Naive B cell (primary cell): Measurements from ENCODE around the gene SNTA1. TPM values are rescaled to one million over a fixed set of nuclear protein-coding genes. Genes with fewer than 3 reads are reported as not detected.
"Not testable (repeated sequence)": the region's sequence is repeated elsewhere in the genome, so short reads cannot be mapped to it uniquely, and the experiment has no call there.

Experiments
- ATAC-seq, 2 donors: fragments of 150-1000 bp; cut with Tn5 transposase; 2 replicates each; pipeline ENCODE4 v1.10.0; 2021; ENCODE audit warnings: low read depth in 2 of 2, mild to moderate bottlenecking in 2 of 2, moderate library complexity in 2 of 2
- DNase-seq: peaks from one replicate; pipeline ENCODE4 v3.0.0; 2022
- H3K27ac Mint-ChIP-seq, 6 donors: one replicate each; pipeline ENCODE4 v1.8.0; 2020 to 2022; ENCODE audit warnings: mild to moderate bottlenecking in 6 of 6, mixed read lengths in 6 of 6, moderate library complexity in 5 of 6, inconsistent platforms in 2 of 6
- H3K27me3 Mint-ChIP-seq, 3 donors: one replicate each; pipeline ENCODE4 v1.8.0; 2021 to 2022; ENCODE audit warnings: mixed read lengths in 3 of 3, mild to moderate bottlenecking in 1 of 3
- H3K36me3 Mint-ChIP-seq, 2 donors: one replicate each; pipeline ENCODE4 v1.8.0; 2020 to 2022; ENCODE audit warnings: mixed read lengths in 2 of 2, inconsistent platforms in 1 of 2, mild to moderate bottlenecking in 1 of 2
- H3K4me1 Mint-ChIP-seq, 3 donors: one replicate each; pipeline ENCODE4 v1.8.0; 2020 to 2022; ENCODE audit warnings: mixed read lengths in 3 of 3, inconsistent platforms in 1 of 3, mild to moderate bottlenecking in 1 of 3, moderate library complexity in 1 of 3
- H3K4me3 Mint-ChIP-seq, 8 donors: one replicate each; pipeline ENCODE4 v1.8.0; 2020 to 2022; ENCODE audit warnings: mild to moderate bottlenecking in 8 of 8, mixed read lengths in 8 of 8, moderate library complexity in 8 of 8, inconsistent platforms in 2 of 8
- H3K9me3 Mint-ChIP-seq, 7 donors: one replicate each; pipeline ENCODE4 v1.8.0; 2020 to 2022; ENCODE audit warnings: mixed read lengths in 7 of 7, mild to moderate bottlenecking in 5 of 7, inconsistent platforms in 2 of 7, moderate library complexity in 1 of 7
- polyA plus RNA-seq, 6 donors: library from polyadenylated mRNA; unstranded; fragments of 300-500 nt; fragmentation: Illumina TruSeq; gene quantifications; one replicate each; pipeline ENCODE4 v1.2.3, GENCODE V29; 2021; ENCODE audit warnings: low read depth in 6 of 6

SNTA1 gene
- polyA plus RNA-seq, 6 donors from 2014 or later = 3.1 to 6.0 (median 3.9) TPM

DNA sequence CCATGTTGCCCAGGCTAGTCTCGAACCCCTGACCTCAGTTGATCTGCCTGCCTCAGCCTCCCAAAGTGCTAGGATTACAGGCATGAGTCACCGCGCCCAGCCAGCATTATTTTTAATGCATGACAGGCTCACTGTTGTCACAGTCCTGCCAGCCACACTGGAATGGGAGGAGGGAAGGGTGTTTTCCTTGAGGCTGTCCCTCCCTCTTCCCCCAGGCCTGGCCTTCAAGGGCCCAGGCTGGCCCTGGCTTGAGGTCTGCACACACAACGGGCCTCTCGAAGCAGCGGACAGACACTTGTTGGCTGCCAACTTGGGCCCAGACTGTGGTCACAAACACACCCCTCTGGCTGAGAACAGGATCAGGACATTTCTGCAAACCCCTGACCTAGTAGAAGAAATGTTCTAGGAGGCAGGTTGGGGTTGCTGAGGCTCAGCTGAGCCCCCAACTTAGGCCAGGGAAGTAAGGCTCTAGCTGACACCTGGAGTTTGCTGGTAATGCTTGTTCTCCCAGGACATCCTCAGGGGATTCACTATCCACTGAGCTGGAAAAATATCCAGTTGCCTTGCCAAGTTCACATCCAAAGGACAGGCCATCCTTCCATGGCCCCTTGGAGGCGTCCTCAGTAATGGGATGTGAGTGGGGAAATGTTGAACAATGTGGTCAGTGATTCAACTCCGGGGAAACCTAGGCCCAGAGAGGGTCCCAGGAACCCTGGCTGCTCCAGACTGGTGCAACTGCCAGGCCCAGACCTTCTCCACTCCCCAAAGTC is 9.9 kb downstream of the SNTA1 start:
- DNase-seq (no peak), ATAC-seq (no peak)
- H3K9me3 Mint-ChIP-seq = no peaks in the 10 kb centered on the region
- H3K27me3 Mint-ChIP-seq = no peaks in the 10 kb centered on the region
- H3K27ac Mint-ChIP-seq = no peak overlapping the region
- no peaks in the 10 kb centered on the region for H3K4me1 Mint-ChIP-seq
- no peak overlapping the region for H3K4me3 Mint-ChIP-seq
- no peaks in the 10 kb centered on the region for H3K36me3 Mint-ChIP-seq

DNA sequence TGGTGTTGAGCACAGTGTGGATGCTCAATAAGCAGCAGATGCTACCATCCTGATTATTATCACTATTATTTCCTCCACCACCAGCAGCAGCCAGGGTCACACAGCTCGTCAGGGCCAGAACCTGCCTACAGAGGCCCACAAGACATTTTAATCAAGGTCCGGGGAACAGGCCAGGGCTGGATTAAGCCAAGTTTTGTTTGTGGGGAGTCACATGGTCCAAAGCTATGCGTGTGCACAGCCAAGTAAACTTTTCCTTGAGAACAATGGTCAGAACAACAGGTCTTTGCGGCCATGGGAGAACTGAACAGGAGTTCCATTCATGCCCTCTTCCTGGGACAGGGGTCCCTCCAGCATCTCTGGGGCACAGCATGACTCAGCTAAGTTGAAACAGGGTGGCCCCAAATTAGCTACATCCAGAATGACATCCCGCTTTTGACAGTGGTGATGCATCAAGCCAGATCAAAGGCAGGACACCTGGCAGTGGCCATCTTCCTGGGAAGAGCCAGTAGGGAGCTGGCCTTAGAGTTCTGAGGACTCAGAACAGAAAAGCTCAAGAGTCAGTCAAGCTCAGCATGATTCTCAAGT is 11.7 kb downstream of the SNTA1 start:
- no peak for DNase-seq
- Mint-ChIP-seq H3K27me3 (no peaks in the 10 kb centered on the region), H3K27ac (no peak overlapping the region), H3K9me3 (no peaks in the 10 kb centered on the region), H3K4me1 (no peaks in the 10 kb centered on the region), H3K4me3 (no peak overlapping the region), H3K36me3 (no peaks in the 10 kb centered on the region)
- no peak for ATAC-seq

DNA sequence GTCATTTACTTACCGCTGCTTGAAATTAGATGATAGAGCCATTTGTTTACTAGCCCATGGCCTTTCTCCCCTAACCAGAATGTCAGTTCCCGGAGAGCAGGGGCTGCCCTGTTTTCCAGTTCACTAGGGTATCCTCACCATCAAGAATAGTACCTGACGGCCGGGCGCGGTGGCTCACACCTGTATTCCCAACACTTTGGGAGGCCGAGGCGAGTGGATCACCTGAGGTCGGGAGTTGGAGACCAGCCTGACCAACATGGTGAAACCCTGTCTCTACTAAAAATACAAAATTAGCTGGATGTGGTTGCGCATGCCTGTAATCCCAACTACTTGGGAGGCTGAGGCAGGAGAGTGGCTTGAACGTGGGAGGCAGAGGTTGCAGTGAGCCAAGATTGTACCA is 19.7 kb downstream of the SNTA1 start:
- peak overlapping the region in 1 of 6 donors; percentile 62 for H3K27ac Mint-ChIP-seq
- H3K36me3 Mint-ChIP-seq, H3K9me3 Mint-ChIP-seq, H3K4me1 Mint-ChIP-seq, ATAC-seq, DNase-seq, H3K27me3 Mint-ChIP-seq, H3K4me3 Mint-ChIP-seq: not testable (repeated sequence)

DNA sequence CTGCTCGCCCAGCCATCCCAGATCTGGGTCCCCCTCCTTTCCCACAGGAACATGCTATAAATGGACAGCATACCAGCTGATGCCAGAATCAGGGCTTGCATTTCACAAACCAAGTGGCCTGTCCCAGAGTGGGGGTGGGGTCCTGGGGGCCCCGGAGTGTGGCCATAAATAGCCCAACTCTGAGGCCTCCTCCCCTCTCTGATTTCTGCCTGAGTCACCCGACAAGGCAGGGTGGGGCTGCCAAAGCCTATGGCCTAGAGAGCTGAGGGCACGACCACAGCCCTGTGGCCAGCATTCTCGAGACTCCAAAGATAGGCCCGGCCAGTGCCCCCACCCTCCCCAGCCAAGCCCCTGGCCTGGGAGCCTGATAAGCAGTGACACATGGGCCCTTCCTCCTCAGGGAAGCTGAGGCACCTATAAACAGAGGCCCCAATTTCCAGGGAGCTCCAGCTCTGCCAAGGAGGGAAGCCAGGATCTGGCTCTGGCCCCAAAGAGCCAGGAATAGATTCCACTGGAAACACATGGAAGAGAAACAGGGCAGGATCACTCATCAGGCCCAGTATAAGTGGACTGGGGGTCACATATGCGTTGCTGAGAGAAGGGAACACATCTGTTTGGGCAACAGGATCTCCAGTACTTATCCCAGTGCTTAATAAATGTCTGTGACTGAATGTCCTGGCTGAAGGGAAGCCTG is 20.3 kb downstream of the SNTA1 start:
- Mint-ChIP-seq H3K27me3 (no peaks in the 10 kb centered on the region), H3K36me3 (no peaks in the 10 kb centered on the region), H3K4me3 (no peak overlapping the region), H3K9me3 (no peaks in the 10 kb centered on the region), H3K27ac (peak overlapping the region in 2 of 6 donors; percentile 27 to 58), H3K4me1 (no peaks in the 10 kb centered on the region)
- DNase-seq = no peak
- no peak for ATAC-seq

DNA sequence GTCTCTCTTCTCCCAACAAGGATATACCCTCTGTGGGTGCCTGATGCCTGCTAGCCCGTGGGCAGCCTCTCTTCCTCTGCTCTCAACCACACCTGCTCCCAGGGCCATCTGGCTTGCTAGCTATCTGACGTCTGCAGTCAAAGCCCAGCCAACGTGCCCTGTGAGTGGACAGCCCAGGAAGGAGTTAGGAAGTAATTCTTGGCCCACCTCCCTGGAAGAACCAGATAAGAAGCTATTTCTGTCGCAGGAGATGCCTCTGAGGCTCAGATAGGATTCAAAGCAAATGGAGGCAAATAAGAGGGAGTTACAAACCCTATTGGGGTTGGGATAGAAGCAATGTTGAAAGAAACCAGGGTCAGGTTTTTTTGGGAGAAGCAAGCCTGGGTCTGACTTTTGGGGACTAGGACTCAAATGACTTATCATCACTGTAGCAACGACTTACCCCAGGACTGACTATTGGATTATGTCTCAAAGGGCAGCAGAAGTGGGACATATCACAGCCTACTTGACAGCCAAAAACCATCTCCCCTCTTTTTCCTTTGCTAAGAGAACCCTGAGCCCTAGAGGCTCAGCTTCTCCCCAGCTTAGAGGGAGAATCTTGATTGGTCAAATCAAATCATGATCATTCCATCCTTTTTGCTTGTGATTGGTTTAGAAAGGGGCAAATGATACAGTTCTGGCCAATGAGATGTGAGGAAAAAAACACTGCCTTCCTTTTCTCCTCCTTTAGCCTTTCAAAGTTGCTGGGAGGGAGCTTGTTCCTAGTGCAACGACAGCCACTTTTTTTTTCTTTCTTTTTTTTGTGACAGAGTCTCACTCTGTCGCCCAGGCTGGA is 24.2 kb downstream of the SNTA1 start:
- Mint-ChIP-seq H3K27ac (no peak overlapping the region), H3K9me3 (no peaks in the 10 kb centered on the region), H3K36me3 (no peaks in the 10 kb centered on the region), H3K27me3 (no peaks in the 10 kb centered on the region), H3K4me3 (no peak overlapping the region), H3K4me1 (no peaks in the 10 kb centered on the region)
- DNase-seq (no peak), ATAC-seq (no peak)

DNA sequence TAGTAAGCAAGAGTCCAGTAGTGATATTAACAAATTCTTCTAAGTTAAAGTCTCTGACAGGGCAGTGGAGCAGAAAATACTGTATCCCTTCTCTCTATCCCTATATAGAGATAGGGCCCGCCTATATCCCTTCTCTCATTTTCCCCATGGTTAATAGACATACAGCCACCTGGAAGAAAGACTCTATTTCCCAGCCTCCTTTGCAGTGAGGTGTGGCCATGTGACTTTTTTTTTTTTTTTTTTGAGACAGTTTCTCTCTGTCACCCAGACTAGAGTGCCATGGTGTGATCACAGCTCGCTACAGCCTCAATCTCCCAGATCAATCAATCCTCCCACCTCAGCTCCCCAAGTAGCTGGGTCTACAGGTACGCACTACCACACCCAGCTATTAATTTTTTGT is 25.5 kb downstream of the SNTA1 start:
- ATAC-seq (no peak), DNase-seq (no peak)
- H3K27ac Mint-ChIP-seq = no peak overlapping the region

DNA sequence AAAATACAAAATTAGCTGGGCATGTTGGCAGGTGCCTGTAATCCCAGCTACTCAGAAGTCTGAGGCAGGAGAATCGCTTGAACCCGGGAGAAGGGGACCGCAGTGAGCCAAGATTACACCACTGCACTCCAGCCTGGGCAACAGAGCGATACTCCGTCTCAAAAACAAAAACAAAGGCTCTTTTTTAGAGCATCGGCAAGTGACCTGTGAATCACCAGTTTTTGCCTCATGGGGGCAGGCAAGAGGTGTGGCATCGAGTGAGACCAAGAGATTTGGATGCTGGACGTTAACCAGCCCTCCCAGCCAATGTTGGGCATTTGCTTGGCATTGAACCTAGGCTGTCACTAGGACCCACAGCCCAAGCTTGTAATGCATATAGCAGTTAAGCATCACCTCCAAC is 27.6 kb downstream of the SNTA1 start:
- Mint-ChIP-seq H3K4me3 (no peak overlapping the region), H3K36me3 (no peaks in the 10 kb centered on the region), H3K4me1 (peaks cover 0 to 4% (median 1%) of the 10 kb centered on the region in 3 donors), H3K9me3 (no peaks in the 10 kb centered on the region), H3K27ac (no peak overlapping the region), H3K27me3 (no peaks in the 10 kb centered on the region)
- DNase-seq (no peak), ATAC-seq (peak in 1 of 2 donors; percentile 23)

More for the DNA sequence above, 25.5 kb downstream of the SNTA1 start:
- Mint-ChIP-seq H3K4me3 (no peak overlapping the region), H3K27me3 (no peaks in the 10 kb centered on the region), H3K4me1 (no peaks in the 10 kb centered on the region), H3K9me3 (no peaks in the 10 kb centered on the region), H3K36me3 (no peaks in the 10 kb centered on the region)

DNA sequence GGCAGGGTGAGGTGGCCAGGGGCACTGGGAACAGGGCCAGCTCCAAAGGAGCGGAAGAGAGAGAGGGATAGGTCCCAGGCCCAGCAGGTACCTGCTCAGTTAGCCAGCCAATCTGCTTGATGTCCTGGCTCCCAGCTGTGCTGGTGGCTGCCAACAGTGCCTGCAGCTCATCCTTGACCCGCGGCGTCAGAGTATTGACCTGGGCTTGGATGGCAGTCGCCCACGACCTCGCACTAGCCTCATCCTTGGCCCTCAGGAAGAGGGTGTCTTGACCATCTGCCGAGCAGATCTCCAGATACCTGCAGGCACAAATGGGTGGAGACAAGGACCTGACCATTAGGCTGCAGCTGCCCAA is 31.1 kb downstream of the SNTA1 start:
- H3K4me1 Mint-ChIP-seq = peaks cover 12 to 37% (median 36%) of the 10 kb centered on the region in 3 donors
- no peak for ATAC-seq
- H3K27ac Mint-ChIP-seq = no peak overlapping the region

DNA sequence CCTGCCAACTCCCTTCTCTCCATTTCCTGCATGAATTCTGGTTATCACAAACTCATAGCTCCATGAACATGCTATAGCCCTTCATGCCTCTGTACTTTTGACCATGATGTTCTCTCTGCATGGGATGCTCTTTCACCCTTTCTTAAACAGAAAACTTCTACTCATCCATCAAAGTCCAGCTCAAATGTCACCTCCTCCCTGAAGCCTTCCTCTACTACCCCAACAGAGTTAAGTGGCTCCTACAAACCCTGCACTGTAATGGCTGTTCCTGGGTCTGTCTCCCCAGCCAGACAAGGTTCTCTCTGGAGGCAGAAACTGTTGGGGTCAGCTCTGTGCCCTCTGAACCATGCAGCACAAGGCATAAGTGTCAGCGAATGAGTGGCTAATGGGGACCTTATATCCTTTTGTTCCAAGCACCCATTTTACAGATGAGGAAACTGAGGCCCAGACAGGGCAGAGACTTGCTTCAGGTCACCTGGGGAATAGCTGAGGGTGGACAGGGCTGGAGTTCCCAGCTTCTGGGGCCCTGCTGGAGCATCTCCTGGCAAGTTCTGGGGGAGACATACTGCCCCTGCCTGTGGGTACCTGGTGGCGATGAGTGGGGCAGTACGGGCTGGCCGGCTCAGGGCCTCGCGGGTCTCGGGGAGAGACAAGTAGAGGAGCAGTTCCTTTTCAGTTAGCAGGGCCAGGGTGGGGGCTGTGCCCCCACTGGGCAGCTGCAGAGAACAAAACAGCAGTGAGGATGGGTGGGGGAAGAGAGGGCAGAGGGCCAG is 31.7 kb downstream of the SNTA1 start:
- ATAC-seq (no peak), DNase-seq (no peak)
- H3K9me3 Mint-ChIP-seq = no peaks in the 10 kb centered on the region
- H3K36me3 Mint-ChIP-seq = no peaks in the 10 kb centered on the region
- H3K27ac Mint-ChIP-seq = peak overlapping the region in 5 of 6 donors; percentile 1 to 70 (median 5)
- peaks cover 18 to 43% (median 41%) of the 10 kb centered on the region in 3 donors for H3K4me1 Mint-ChIP-seq
- no peak overlapping the region for H3K4me3 Mint-ChIP-seq
- H3K27me3 Mint-ChIP-seq = no peaks in the 10 kb centered on the region

More for the DNA sequence above, 31.1 kb downstream of the SNTA1 start:
- Mint-ChIP-seq H3K4me3 (no peak overlapping the region), H3K27me3 (no peaks in the 10 kb centered on the region), H3K9me3 (no peaks in the 10 kb centered on the region), H3K36me3 (no peaks in the 10 kb centered on the region)
- DNase-seq = no peak

DNA sequence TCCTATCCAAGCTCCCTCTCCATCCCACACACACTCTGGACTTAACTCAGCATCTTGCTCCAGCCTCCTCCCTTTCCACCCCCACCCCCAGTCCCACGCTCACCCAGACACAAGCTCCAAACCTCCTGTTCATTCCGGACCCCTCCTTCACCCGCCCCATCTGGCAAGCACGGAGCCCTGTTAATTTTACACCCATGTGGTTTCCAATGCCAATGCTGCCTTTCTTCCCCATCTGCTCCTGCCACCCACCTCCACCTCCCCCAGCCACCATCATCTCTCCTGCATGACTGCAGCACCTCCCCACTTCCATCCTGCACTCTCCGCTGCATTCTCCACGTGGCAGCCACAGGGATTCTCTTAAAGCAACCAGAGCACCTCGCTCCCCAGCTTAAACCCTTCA is 32.3 kb downstream of the SNTA1 start:
- ATAC-seq (no peak), DNase-seq (no peak)
- Mint-ChIP-seq H3K4me1 (peaks cover 19 to 43% (median 41%) of the 10 kb centered on the region in 3 donors), H3K27me3 (no peaks in the 10 kb centered on the region), H3K36me3 (no peaks in the 10 kb centered on the region), H3K9me3 (no peaks in the 10 kb centered on the region), H3K27ac (peak overlapping the region in 5 of 6 donors; percentile 4 to 53 (median 43)), H3K4me3 (no peak overlapping the region)

DNA sequence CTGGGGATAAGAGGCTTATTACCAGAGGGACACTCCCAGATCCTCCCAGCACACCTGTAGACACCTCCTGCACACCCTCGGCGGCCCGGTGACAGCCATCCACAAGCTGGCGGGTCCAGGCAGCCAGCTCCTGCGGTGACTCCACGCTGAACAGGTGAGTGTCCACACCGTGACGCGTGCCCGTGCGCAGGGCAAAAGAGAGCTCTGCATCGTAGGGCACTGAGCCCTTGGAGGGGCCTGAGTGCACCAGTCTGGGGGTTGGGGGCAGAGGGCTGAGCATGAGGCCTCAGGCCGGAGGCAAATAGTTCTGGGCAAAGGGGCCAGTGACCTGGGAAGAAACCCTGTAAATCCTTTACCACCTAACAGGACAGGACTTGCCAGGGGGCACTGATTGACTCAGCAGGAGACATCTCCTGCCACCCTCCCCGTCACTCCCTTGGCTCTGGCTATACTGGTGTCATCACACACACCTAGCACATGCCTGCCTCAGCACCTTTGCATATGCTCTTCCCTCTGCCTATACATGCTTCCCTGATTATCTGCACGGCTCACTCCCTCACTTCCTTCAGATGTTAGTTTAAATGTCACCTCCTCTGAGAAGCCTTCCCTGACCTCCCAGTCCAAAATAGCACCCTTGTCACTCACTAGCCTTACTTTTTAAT is 33.4 kb downstream of the SNTA1 start:
- Mint-ChIP-seq H3K27me3 (no peaks in the 10 kb centered on the region), H3K4me1 (peaks cover 19 to 43% (median 41%) of the 10 kb centered on the region in 3 donors), H3K36me3 (no peaks in the 10 kb centered on the region), H3K9me3 (no peaks in the 10 kb centered on the region), H3K4me3 (peak overlapping the region in 3 of 8 donors; percentile 32 to 64 (median 48)), H3K27ac (peak overlapping the region; percentile 4 to 97 (median 92))
- no peak for ATAC-seq
- no peak for DNase-seq
